GM23248 (cell line): ENCODE data around the gene LRRC7. TPM values are rescaled to one million over a fixed set of nuclear protein-coding genes. Genes with fewer than 3 reads are reported as not detected.

Experiments used
- DNase-seq: peaks from one replicate; pipeline ENCODE4 v3.0.0-alpha.2; 2015
- H2AFZ ChIP-seq: fragments of 200-600 bp; sonication (generic); 2 replicates; pipeline ENCODE4 v1.6.1; 2016; ENCODE audit warnings: antibody characterized with exemption
- H3F3A ChIP-seq: fragments of 200-600 bp; sonication (generic); 2 replicates; pipeline ENCODE4 v1.6.1; 2016; ENCODE audit warnings: mild to moderate bottlenecking, antibody characterized with exemption, mixed run types; ENCODE audit not compliant: insufficient read depth
- H3K27ac ChIP-seq: fragments of 200-600 bp; sonication (generic); 2 replicates; pipeline ENCODE4 v1.5.1; 2016; ENCODE audit warnings: mild to moderate bottlenecking
- H3K27me3 ChIP-seq: fragments of 200-600 bp; sonication (generic); replicated peaks from 2 replicates; pipeline ENCODE4 v1.6.1; 2016; ENCODE audit warnings: mild to moderate bottlenecking; ENCODE audit not compliant: insufficient read depth
- H3K36me3 ChIP-seq: fragments of 200-600 bp; sonication (generic); 2 replicates; pipeline ENCODE4 v1.6.1; 2016; ENCODE audit warnings: low read depth, mild to moderate bottlenecking
- H3K4me1 ChIP-seq: fragments of 200-600 bp; sonication (generic); 2 replicates; pipeline ENCODE4 v1.6.1; 2016; ENCODE audit warnings: mild to moderate bottlenecking; ENCODE audit not compliant: insufficient read depth
- H3K4me2 ChIP-seq: fragments of 200-600 bp; sonication (generic); one replicate; pipeline ENCODE4 v1.6.1; 2016; ENCODE audit warnings: mild to moderate bottlenecking; ENCODE audit not compliant: unreplicated experiment
- H3K4me3 ChIP-seq: fragments of 200-600 bp; sonication (generic); 2 replicates; pipeline ENCODE4 v1.5.1; 2016; ENCODE audit warnings: mild to moderate bottlenecking
- H3K79me2 ChIP-seq: fragments of 200-600 bp; sonication (generic); 2 replicates; pipeline ENCODE4 v1.6.1; 2016; ENCODE audit warnings: mild to moderate bottlenecking; ENCODE audit not compliant: insufficient read depth
- H3K9ac ChIP-seq: fragments of 200-600 bp; sonication (generic); 2 replicates; pipeline ENCODE4 v1.6.1; 2016; ENCODE audit warnings: mild to moderate bottlenecking
- H3K9me2 ChIP-seq: fragments of 200-600 bp; sonication (generic); 2 replicates; pipeline ENCODE4 v1.6.1; 2016; ENCODE audit warnings: mixed run types, mild to moderate bottlenecking, moderate library complexity; ENCODE audit not compliant: insufficient read depth
- H3K9me3 ChIP-seq: fragments of 200-600 bp; sonication (generic); one replicate; pipeline ENCODE4 v1.6.1; 2017; ENCODE audit warnings: low read depth
- H4K20me1 ChIP-seq: fragments of 200-600 bp; sonication (generic); 2 replicates; pipeline ENCODE4 v1.6.0; 2016; ENCODE audit not compliant: insufficient read depth
- EZH2 ChIP-seq: fragments of 200-600 bp; sonication (generic); IDR thresholded peaks from 2 replicates; pipeline ENCODE4 v1.6.1; 2018; ENCODE audit warnings: antibody characterized with exemption, mild to moderate bottlenecking; ENCODE audit not compliant: insufficient read depth, poor library complexity, severe bottlenecking
- EZH2phosphoT487 ChIP-seq: fragments of 200-600 bp; sonication (generic); IDR thresholded peaks from 2 replicates; pipeline ENCODE4 v1.6.1; 2018; ENCODE audit warnings: antibody characterized with exemption, moderate library complexity, mild to moderate bottlenecking, low read depth; ENCODE audit not compliant: insufficient read depth
- WGBS, 2 experiments: methylation state at CpG; one replicate each; pipeline ENCODE4 v1.1.6; 2015 to 2017; ENCODE audit warnings: low lambda C conversion rate in 2 of 2, low coverage in 1 of 2; ENCODE audit errors: missing lambda C conversion rate in 2 of 2; 5-methylcytosine and 5-hydroxymethylcytosine counted together
- in situ Hi-C: fragments of 300-500 bp; cut with MboI; formaldehyde crosslinking; loops from 2 replicates; pipeline ENCODE4 v1.15.0; 2020
- polyA plus RNA-seq: library from polyadenylated mRNA; unstranded; fragments of >200 nt; fragmentation: Nextera tagmentation; extraction: Ambion mirVana; gene quantifications from 2 replicates; pipeline ENCODE4 v1.2.1, GENCODE V29; 2016
- total RNA-seq: library from RNA; depleted of rRNA; stranded (reverse); fragments of >200 nt; shearing (Covaris generic); gene quantifications from 2 replicates; pipeline ENCODE4 v1.2.3, GENCODE V29; 2014

Gene LRRC7
- total and polyA plus RNA-seq, 2 experiments from 2014 or later, result 0.29 TPM; not detected in 1

DNA sequence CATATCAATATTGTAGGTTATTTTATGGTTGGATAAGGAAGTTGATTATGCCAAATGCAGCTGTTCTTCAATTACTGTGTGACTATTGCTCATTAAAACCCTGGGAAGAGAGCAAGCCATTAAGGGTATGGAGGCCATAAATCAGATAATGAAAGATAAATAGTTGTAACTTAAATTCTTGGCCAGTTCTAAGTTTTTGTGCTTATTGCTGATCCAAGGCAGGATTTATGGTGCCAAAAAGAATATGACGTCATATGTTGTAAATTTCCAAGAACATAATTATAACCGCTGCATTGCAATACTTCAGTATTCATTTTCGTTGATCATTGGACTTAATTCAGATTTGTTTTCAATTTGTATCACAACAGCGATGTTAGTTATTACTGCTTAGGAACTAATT, 426.1 kb downstream of the LRRC7 start:
- Histone ChIP-seq H3K4me1 (peaks cover 13% of the 10 kb centered on the region; the same call in 1 of the 2 replicates), H3K79me2 (no peaks in the 10 kb centered on the region), H3K9ac (no peak overlapping the region), H3K27me3 (no peaks in the 10 kb centered on the region), H3F3A (no peaks in the 10 kb centered on the region), H2AFZ (no peak overlapping the region), H3K9me3 (no peaks in the 10 kb centered on the region), H3K4me2 (peak overlapping the region; percentile 41), H3K27ac (no peak overlapping the region), H3K4me3 (no peak overlapping the region), H3K36me3 (no peaks in the 10 kb centered on the region), H4K20me1 (no peaks in the 10 kb centered on the region), H3K9me2 (no peaks in the 10 kb centered on the region)
- in situ Hi-C loops, result no loop called here
- TF ChIP-seq EZH2 (no peak), EZH2phosphoT487 (no peak)
- DNase-seq, result peak; percentile 13
- 15 to 19% methylated on average over 4 of the region's 4 CpGs for WGBS, 2 experiments

DNA sequence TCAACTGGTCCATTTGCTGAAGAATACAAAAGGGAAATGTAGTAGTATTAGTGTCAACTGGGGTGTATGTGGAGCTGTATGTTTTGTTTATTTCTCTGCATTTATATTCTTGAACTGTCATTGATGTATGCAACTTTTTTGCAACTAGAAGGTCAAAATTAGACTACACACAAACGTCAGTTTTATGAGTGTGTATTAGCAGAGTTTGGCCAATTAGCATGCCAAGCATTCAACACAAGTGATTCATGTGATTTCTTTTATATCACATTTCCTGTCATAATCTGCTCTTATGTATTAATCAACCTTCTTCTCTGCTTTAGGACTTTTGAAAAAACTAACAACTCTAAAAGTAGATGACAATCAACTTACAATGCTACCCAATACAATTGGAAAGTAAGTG, 426.5 kb downstream of the LRRC7 start:
- Histone ChIP-seq H3K27me3 (no peaks in the 10 kb centered on the region), H2AFZ (no peak overlapping the region), H3K9me3 (no peaks in the 10 kb centered on the region), H3K79me2 (no peaks in the 10 kb centered on the region), H3K4me1 (peaks cover 13% of the 10 kb centered on the region; the same call in 1 of the 2 replicates), H3F3A (no peaks in the 10 kb centered on the region), H3K27ac (no peak overlapping the region), H3K4me2 (peak overlapping the region; percentile 41), H3K9me2 (no peaks in the 10 kb centered on the region), H3K36me3 (no peaks in the 10 kb centered on the region), H4K20me1 (no peaks in the 10 kb centered on the region), H3K9ac (no peak overlapping the region), H3K4me3 (no peak overlapping the region)
- in situ Hi-C loops, result no loop called here
- TF ChIP-seq EZH2 (no peak), EZH2phosphoT487 (no peak)
- 5 to 8% methylated on average over 1 of the region's 1 CpG for WGBS, 2 experiments
- peak; percentile 31 for DNase-seq

DNA sequence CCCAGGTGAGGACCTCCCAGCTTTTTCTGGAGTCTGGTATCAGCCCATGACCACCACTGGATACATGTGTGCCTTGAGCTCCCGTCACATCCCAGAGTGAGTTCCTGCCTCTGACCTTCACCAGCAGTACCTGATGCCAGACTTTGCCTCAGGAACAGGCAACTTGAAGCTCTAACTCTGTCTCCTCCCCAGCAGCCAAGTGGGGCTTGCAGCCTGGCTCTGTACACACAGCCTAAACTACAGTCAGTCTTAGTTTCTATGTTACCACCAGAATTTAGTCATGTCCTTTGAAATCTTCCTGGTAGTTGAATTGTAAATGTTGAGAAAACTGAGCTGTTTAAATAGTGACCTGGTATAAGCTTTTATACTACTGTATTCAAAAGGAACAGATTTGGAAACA, 431.1 kb downstream of the LRRC7 start:
- in situ Hi-C loops, result no loop called here
- Histone ChIP-seq H3K9me3 (no peaks in the 10 kb centered on the region), H3K4me2 (no peak overlapping the region), H2AFZ (no peak overlapping the region), H3K36me3 (no peaks in the 10 kb centered on the region), H4K20me1 (no peaks in the 10 kb centered on the region), H3K4me3 (no peak overlapping the region), H3K27ac (no peak overlapping the region), H3F3A (peaks cover 9% of the 10 kb centered on the region; the same call in 1 of the 2 replicates), H3K27me3 (no peaks in the 10 kb centered on the region), H3K79me2 (no peaks in the 10 kb centered on the region), H3K9me2 (no peaks in the 10 kb centered on the region), H3K4me1 (peaks cover 17% of the 10 kb centered on the region), H3K9ac (no peak overlapping the region)
- TF ChIP-seq EZH2 (no peak), EZH2phosphoT487 (no peak)
- DNase-seq, result no peak
- 80 to 92% methylated on average over 1 of the region's 1 CpG for WGBS, 2 experiments

DNA sequence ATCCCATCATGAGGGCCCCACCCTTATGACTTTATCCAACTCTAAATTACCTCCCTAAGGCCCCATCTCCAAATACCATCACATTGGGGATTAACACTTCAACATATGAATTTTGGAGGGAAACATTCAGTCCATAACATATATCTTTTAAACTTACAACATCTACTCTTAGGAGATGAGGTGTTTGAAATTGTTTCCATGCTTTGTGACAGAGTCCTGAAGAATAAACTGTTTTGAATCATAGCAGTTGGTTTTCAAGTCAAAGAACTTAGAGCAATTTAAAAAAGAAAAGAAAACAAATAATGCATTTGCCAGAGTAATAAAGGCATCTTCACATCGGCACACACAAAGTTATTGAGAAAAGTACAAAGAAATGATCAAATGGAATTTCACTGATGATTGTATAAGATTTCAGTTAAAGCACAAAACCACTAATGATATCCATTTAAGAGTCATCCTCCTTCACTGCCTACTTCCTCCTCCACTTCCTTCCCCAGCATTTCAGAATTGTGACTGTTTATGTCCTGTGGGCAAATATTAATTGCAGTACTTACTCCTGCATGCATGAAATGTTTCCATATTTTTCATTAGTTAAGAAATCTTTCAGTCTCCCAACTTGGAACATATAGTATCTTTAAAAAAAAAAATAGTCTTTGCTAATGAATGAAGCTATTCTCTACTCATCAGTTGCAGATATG, 435.6 kb downstream of the LRRC7 start:
- Histone ChIP-seq H3K9me2 (no peaks in the 10 kb centered on the region), H3K27me3 (no peaks in the 10 kb centered on the region), H3K9me3 (no peaks in the 10 kb centered on the region), H3K4me2 (no peak overlapping the region), H3K4me1 (peaks cover 12% of the 10 kb centered on the region), H3K9ac (no peak overlapping the region), H4K20me1 (no peaks in the 10 kb centered on the region), H3K27ac (no peak overlapping the region), H2AFZ (peak overlapping the region; percentile 33; the same call in 1 of the 2 replicates), H3K36me3 (no peaks in the 10 kb centered on the region), H3F3A (peaks cover 9% of the 10 kb centered on the region; the same call in 1 of the 2 replicates), H3K79me2 (no peaks in the 10 kb centered on the region), H3K4me3 (no peak overlapping the region)
- peak; percentile 37 for DNase-seq
- TF ChIP-seq EZH2 (no peak), EZH2phosphoT487 (no peak)
- in situ Hi-C loops, result no loop called here
- WGBS, 2 experiments, result 3 to 9% methylated on average over 1 of the region's 1 CpG
